H1 (cell line): Measurements from ENCODE around the gene GRM7. TPM values are rescaled to one million over a fixed set of nuclear protein-coding genes. Genes with fewer than 3 reads are reported as not detected.

Experiments
- CTCF ChIA-PET: fragments of 300-600 bp; sonication (Branson Sonifier 250); formaldehyde crosslinking; loops from one replicate; lab custom pipeline; 2021; ENCODE audit not compliant: partially characterized antibody; lab: Charles Lee
- POLR2A ChIA-PET: fragments of 300-600 bp; sonication (Branson Sonifier 250); formaldehyde crosslinking; loops from one replicate; lab custom pipeline; 2021; ENCODE audit warnings: inconsistent platforms; ENCODE audit not compliant: partially characterized antibody; lab: Charles Lee
- DNase-seq, 2 experiments: peaks; one replicate each; pipeline versions ENCODE4 v3.0.0 to v3.0.0-alpha.2; 2010 to 2022; ENCODE audit warnings: low spot score in 2 of 2, low read depth in 1 of 2, mixed read lengths in 1 of 2
- FAIRE-seq: peaks from 2 replicates; lab custom pipeline; 2011; peaks lifted over from hg19 to GRCh38; lab: Jason Lieb, UNC
- H2AFZ ChIP-seq: 2 replicates; pipeline ENCODE4 v1.8.1; 2012; ENCODE audit warnings: low read length, inconsistent platforms
- H2AK5ac ChIP-seq: 2 replicates; pipeline ENCODE4 v1.6.1; 2013; ENCODE audit warnings: low read depth, low read length
- H2BK120ac ChIP-seq: replicated peaks from 2 replicates; pipeline ENCODE3; 2013; ENCODE audit warnings: low read depth, low read length, inconsistent platforms
- H2BK12ac ChIP-seq: 2 replicates; pipeline ENCODE4 v1.6.1; 2013; ENCODE audit warnings: low read depth, low read length
- H2BK15ac ChIP-seq: 2 replicates; pipeline ENCODE4 v1.6.1; 2013; ENCODE audit warnings: low read length
- H2BK20ac ChIP-seq: 2 replicates; pipeline ENCODE4 v1.6.1; 2013; ENCODE audit warnings: low read length
- H2BK5ac ChIP-seq: 2 replicates; pipeline ENCODE4 v1.6.1; 2013; ENCODE audit warnings: low read depth, low read length
- H3K14ac ChIP-seq: 2 replicates; pipeline ENCODE4 v1.6.1; 2013; ENCODE audit warnings: inconsistent platforms; ENCODE audit not compliant: insufficient read length
- H3K18ac ChIP-seq: 2 replicates; pipeline ENCODE4 v1.6.1; 2013; ENCODE audit warnings: low read length; ENCODE audit errors: extremely low read depth
- H3K23ac ChIP-seq: 2 replicates; pipeline ENCODE4 v1.6.1; 2013; ENCODE audit warnings: inconsistent platforms; ENCODE audit not compliant: insufficient read length
- H3K23me2 ChIP-seq: 2 replicates; pipeline ENCODE4 v1.6.1; 2013; ENCODE audit warnings: low read depth, low read length
- H3K27ac ChIP-seq: 2 replicates; pipeline ENCODE4 v1.6.1; 2011; ENCODE audit warnings: low read depth, low read length, inconsistent platforms
- H3K27me3 ChIP-seq, 4 experiments: replicated peaks in 1 of 4; 1 replicate in 1 of 4; 2 replicates in 3 of 4; pipeline versions ENCODE4 v1.6.1 to v1.8.1; 2011 to 2013; ENCODE audit warnings: low read length in 3 of 4, mild to moderate bottlenecking in 3 of 4, inconsistent platforms in 2 of 4, mixed read lengths in 2 of 4, moderate library complexity in 1 of 4; ENCODE audit not compliant: control insufficient read depth in 3 of 4, insufficient read depth in 3 of 4; ENCODE audit errors: extremely low read depth in 1 of 4
- H3K36me3 ChIP-seq, 4 experiments: 2 replicates each; pipeline versions ENCODE4 v1.6.1 to v1.8.1; 2011 to 2013; ENCODE audit warnings: mild to moderate bottlenecking in 4 of 4, low read length in 3 of 4, moderate library complexity in 2 of 4, control low read depth in 1 of 4, inconsistent platforms in 1 of 4; ENCODE audit not compliant: insufficient read depth in 4 of 4, control insufficient read depth in 2 of 4
- H3K4ac ChIP-seq: replicated peaks from 2 replicates; pipeline ENCODE3; 2013; ENCODE audit warnings: low read length, low read depth, mixed read lengths, inconsistent platforms; ENCODE audit not compliant: insufficient read length
- H3K4me1 ChIP-seq, 4 experiments: replicated peaks in 1 of 4; 1 replicate in 1 of 4; 2 replicates in 3 of 4; pipeline versions ENCODE4 v1.6.1 to v1.8.1; 2011 to 2013; ENCODE audit warnings: low read length in 3 of 4, inconsistent platforms in 2 of 4, mixed read lengths in 1 of 4; ENCODE audit not compliant: insufficient read depth in 4 of 4, control insufficient read depth in 3 of 4
- H3K4me2 ChIP-seq, 2 experiments: 2 replicates each; pipeline versions ENCODE4 v1.6.1 to v1.8.1; 2011 to 2013; ENCODE audit warnings: low read depth in 2 of 2, low read length in 2 of 2, control low read depth in 1 of 2, inconsistent platforms in 1 of 2, mild to moderate bottlenecking in 1 of 2; ENCODE audit not compliant: insufficient read depth in 1 of 2
- H3K4me3 ChIP-seq, 4 experiments: fragments of 200-600, 300-600 bp in 1 of 4; sonication (generic), shearing (Covaris generic), sonication (Bioruptor Twin) in 1 of 4; 2 replicates each; pipeline versions ENCODE4 v1.5.1 to v1.8.1; 2011 to 2016; ENCODE audit warnings: low read length in 4 of 4, low read depth in 3 of 4, control low read depth in 2 of 4, inconsistent platforms in 2 of 4, mild to moderate bottlenecking in 2 of 4, mixed read lengths in 1 of 4, moderate library complexity in 1 of 4; ENCODE audit not compliant: insufficient read depth in 2 of 4; ENCODE audit errors: extremely low read depth in 1 of 4
- H3K56ac ChIP-seq: replicated peaks from 2 replicates; pipeline ENCODE3; 2013; ENCODE audit warnings: low read depth, mild to moderate bottlenecking, mixed read lengths, low read length, inconsistent platforms; ENCODE audit not compliant: insufficient read length
- H3K79me1 ChIP-seq: 2 replicates; pipeline ENCODE4 v1.6.1; 2013; ENCODE audit warnings: low read depth, low read length, control low read depth
- H3K79me2 ChIP-seq, 2 experiments: 2 replicates each; pipeline versions ENCODE4 v1.6.1 to v1.8.1; 2012 to 2013; ENCODE audit warnings: low read length in 2 of 2, mild to moderate bottlenecking in 2 of 2, inconsistent platforms in 1 of 2; ENCODE audit not compliant: insufficient read depth in 2 of 2, control insufficient read depth in 1 of 2
- H3K9ac ChIP-seq, 4 experiments: replicated peaks in 1 of 4; 1 replicate in 1 of 4; 2 replicates in 3 of 4; pipeline versions ENCODE4 v1.6.1 to v1.8.1; 2011 to 2013; ENCODE audit warnings: low read depth in 3 of 4, low read length in 3 of 4, control low read depth in 2 of 4, mild to moderate bottlenecking in 2 of 4, moderate library complexity in 2 of 4, inconsistent platforms in 1 of 4; ENCODE audit errors: extremely low read depth in 1 of 4
- H3K9me3 ChIP-seq, 2 experiments: 2 replicates each; pipeline versions ENCODE4 v1.6.1 to v1.8.1; 2012 to 2013; ENCODE audit warnings: mild to moderate bottlenecking in 2 of 2, moderate library complexity in 2 of 2, control low read depth in 1 of 2, inconsistent platforms in 1 of 2, low read depth in 1 of 2, low read length in 1 of 2, mixed read lengths in 1 of 2; ENCODE audit not compliant: insufficient read depth in 2 of 2
- H4K20me1 ChIP-seq, 2 experiments: replicated peaks in 1 of 2; 2 replicates each; pipeline versions ENCODE3 to v1.8.1; 2011 to 2013; ENCODE audit warnings: inconsistent platforms in 2 of 2, low read length in 2 of 2, mild to moderate bottlenecking in 1 of 2; ENCODE audit not compliant: insufficient read depth in 2 of 2, control insufficient read depth in 1 of 2
- H4K5ac ChIP-seq: 2 replicates; pipeline ENCODE4 v1.6.1; 2013; ENCODE audit warnings: low read length, low read depth, mixed read lengths, inconsistent platforms; ENCODE audit not compliant: insufficient read length
- H4K8ac ChIP-seq: 2 replicates; pipeline ENCODE4 v1.8.0; 2013; ENCODE audit warnings: mild to moderate bottlenecking, moderate library complexity, low read length, inconsistent platforms; ENCODE audit not compliant: insufficient read depth; ENCODE audit errors: extremely low read depth
- H4K91ac ChIP-seq: replicated peaks from 2 replicates; pipeline ENCODE3; 2013; ENCODE audit warnings: low read length, mixed read lengths, inconsistent platforms; ENCODE audit not compliant: insufficient read length
- SP1 ChIP-seq: IDR thresholded peaks from 2 replicates; pipeline ENCODE4 v1.6.1; 2011; ENCODE audit warnings: low read depth, low read length
- WGBS, 2 experiments: shearing (Covaris generic) in 1 of 2; methylation state at CpG; one replicate each; pipeline versions ENCODE4 v1.1.6 to v1.1.7; 2013 to 2015; ENCODE audit warnings: low lambda C conversion rate in 2 of 2, mixed read lengths in 2 of 2, inconsistent platforms in 1 of 2, low coverage in 1 of 2, missing lambda C conversion rate in 1 of 2; ENCODE audit not compliant: insufficient replicate concordance in 2 of 2, insufficient coverage in 1 of 2, insufficient read length in 1 of 2; ENCODE audit errors: extremely low coverage in 1 of 2, missing lambda C conversion rate in 1 of 2; 5-methylcytosine and 5-hydroxymethylcytosine counted together
- polyA plus RNA-seq, 7 experiments: library from polyadenylated mRNA; depleted of rRNA in 3 of 7; stranded (reverse) in 5 of 7; unstranded in 2 of 7; fragments of >200 nt in 5 of 7; fragments of 200-250 nt in 2 of 7; gene quantifications; 1 replicate in 5 of 7; 2 replicates in 1 of 7; 4 replicates in 1 of 7; pipeline versions ENCODE4 v1.2.1 to v1.2.3, GENCODE V29; 2011 to 2013; ENCODE audit warnings: missing spikeins in 2 of 7, mixed read lengths in 2 of 7
- total RNA-seq: library from RNA; stranded (reverse); fragmentation: NEBNext Ultra II Directional; extraction: Animal tissue kit (Norgen Biotek cat#: 25700); gene quantifications from 2 replicates; pipeline ENCODE4 v1.2.1, GENCODE V29; 2021

GRM7 gene
- total and polyA plus RNA-seq, 2 of the 8 experiments (the other 6 are each of a cell fraction or from before 2014, with no cell fraction given) = 0.17 to 0.24 TPM

DNA sequence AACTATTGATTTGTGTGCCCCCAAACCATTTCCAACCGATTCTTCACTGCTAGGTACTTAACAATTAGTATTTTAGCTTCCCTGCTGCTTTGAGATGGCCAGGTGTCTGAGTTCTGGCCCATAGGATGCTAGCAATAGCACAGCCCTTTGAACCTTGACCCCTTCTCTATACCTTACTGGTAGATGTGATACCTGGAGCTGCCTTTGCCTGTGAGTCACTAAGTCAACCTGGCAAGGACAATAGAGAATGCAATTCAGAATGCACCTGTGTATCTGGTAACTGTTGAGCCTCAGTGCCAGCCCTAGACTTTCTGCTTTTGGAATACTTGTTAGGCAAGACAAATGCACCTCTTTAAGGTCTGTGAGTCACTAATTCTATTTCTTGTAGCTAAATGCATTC lies 467.4 kb downstream of the GRM7 start:
- H2AFZ ChIP-seq = no peak overlapping the region
- TF ChIP-seq SP1 = no peak
- no peak for FAIRE-seq
- peaks cover 0 to 7% (median 2%) of the 10 kb centered on the region in 4 experiments; a peak in 2 of 7 replicates for H3K4me1 ChIP-seq
- H2BK5ac ChIP-seq = no peak overlapping the region
- H3K79me2 ChIP-seq = no peaks in the 10 kb centered on the region
- no peak overlapping the region for H3K9ac ChIP-seq
- H4K91ac ChIP-seq = no peak overlapping the region
- 80% methylated on average over 1 of the region's 1 CpG; no CpG with 5 or more reads in 1 of the 2 experiments for WGBS, 2 experiments
- no peaks in the 10 kb centered on the region for H4K20me1 ChIP-seq
- H2BK15ac ChIP-seq = no peak overlapping the region
- H2BK120ac ChIP-seq = no peak overlapping the region
- no peak overlapping the region for H3K27ac ChIP-seq
- H3K79me1 ChIP-seq = no peaks in the 10 kb centered on the region
- no peak overlapping the region for H3K18ac ChIP-seq
- no peak overlapping the region for H3K56ac ChIP-seq
- no peak overlapping the region for H4K5ac ChIP-seq
- POLR2A ChIA-PET = no interaction called here
- H2BK12ac ChIP-seq = no peak overlapping the region
- no peak overlapping the region for H3K14ac ChIP-seq
- no peaks in the 10 kb centered on the region for H3K23me2 ChIP-seq
- H3K27me3 ChIP-seq = no peaks in the 10 kb centered on the region
- H2AK5ac ChIP-seq = no peak overlapping the region
- H3K36me3 ChIP-seq = no peaks in the 10 kb centered on the region
- H3K4me3 ChIP-seq = no peak overlapping the region
- no peaks in the 10 kb centered on the region for H3K9me3 ChIP-seq
- no peak overlapping the region for H3K4me2 ChIP-seq
- no peak overlapping the region for H3K4ac ChIP-seq
- no peak overlapping the region for H2BK20ac ChIP-seq
- no peak for DNase-seq
- H4K8ac ChIP-seq = no peak overlapping the region
- CTCF ChIA-PET = interaction anchor here (1.1 to 1.9 kb wide), 2 partner anchors 275 to 783 kb away, joined by 3 to 4 read pairs; no protein-coding TSS in a partner anchor
- no peak overlapping the region for H3K23ac ChIP-seq
